Mucosa of stomach (tissue), 1 donor: ENCODE results near the gene SP4.

Experiments
- H3K27me3 ChIP-seq: one replicate; pipeline ENCODE4 v1.7.0; 2013; ENCODE audit warnings: mild to moderate bottlenecking, low read length; ENCODE audit not compliant: control insufficient read depth, insufficient read depth
- H3K36me3 ChIP-seq: one replicate; pipeline ENCODE4 v1.7.0; 2013; ENCODE audit warnings: low read length; ENCODE audit not compliant: control insufficient read depth, insufficient read depth
- H3K4me1 ChIP-seq: one replicate; pipeline ENCODE4 v1.7.0; 2013; ENCODE audit warnings: mild to moderate bottlenecking, low read length; ENCODE audit not compliant: control insufficient read depth, insufficient read depth
- H3K4me3 ChIP-seq: one replicate; pipeline ENCODE4 v1.7.0; 2013; ENCODE audit warnings: low read length
- H3K9ac ChIP-seq: one replicate; pipeline ENCODE4 v1.7.0; 2013; ENCODE audit warnings: mild to moderate bottlenecking, low read length, moderate library complexity
- H3K9me3 ChIP-seq: one replicate; pipeline ENCODE4 v1.7.0; 2013; ENCODE audit warnings: mild to moderate bottlenecking, low read length, moderate library complexity; ENCODE audit not compliant: control insufficient read depth
- donor health status: Pancreatic carcinoma.

Gene SP4

GRCh38 chr7:21538936-21539495 lies 111.1 kb downstream of the SP4 start:
- H3K36me3 ChIP-seq = no peaks in the 10 kb centered on the region
- no peak overlapping the region for H3K4me3 ChIP-seq
- H3K9me3 ChIP-seq = no peaks in the 10 kb centered on the region
- no peak overlapping the region for H3K9ac ChIP-seq
- H3K4me1 ChIP-seq = peaks cover 8% of the 10 kb centered on the region
- H3K27me3 ChIP-seq = peaks cover 24% of the 10 kb centered on the region

DNA sequence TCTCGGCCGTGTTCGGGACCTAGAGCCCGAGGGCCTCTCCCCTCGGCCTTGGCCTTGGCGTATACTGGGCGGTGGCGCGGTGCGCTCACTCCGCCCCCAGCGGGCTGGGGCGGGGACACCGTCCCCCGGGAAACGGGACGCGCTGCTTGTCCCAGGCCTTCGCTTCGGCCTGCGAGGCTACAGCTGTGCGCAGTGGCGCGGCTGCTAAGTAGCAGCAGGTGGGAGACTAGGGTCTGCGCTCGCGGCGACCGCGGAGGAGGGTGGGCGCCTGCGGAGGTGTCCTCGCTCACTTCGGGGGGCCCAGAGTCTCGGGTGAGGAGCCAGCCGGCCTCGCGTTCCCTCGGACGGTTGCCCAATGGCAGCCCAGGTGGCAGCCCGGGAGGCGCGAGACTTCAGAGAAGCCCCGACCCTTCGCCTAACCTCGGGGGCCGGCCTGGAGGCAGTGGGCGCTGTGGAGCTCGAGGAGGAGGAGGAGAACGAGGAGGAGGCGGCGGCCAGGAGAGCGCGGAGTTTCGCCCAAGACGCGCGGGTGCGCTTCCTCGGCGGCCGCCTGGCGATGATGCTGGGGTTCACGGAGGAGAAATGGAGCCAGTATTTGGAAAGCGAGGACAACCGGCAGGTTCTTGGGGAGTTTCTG lies 115.1 kb downstream of the SP4 start, which contains the start of gene DNAH11:
TSS of gene DNAH11 (plus strand) at position 149 of the 637 bp plus-strand sequence. CDS start at position 356, 207 bp downstream.
- Histone ChIP-seq H3K4me1 (peaks cover 8% of the 10 kb centered on the region), H3K9me3 (no peaks in the 10 kb centered on the region), H3K9ac (no peak within 1 kb of the TSS), H3K36me3 (no peaks in the 10 kb centered on the region), H3K4me3 (no peak within 1 kb of the TSS), H3K27me3 (peaks cover 31% of the 10 kb centered on the region)

GRCh38 chr7:21543528-21544302 lies 115.8 kb downstream of the SP4 start:
- Histone ChIP-seq H3K9me3 (no peaks in the 10 kb centered on the region), H3K4me1 (peaks cover 8% of the 10 kb centered on the region), H3K9ac (no peak overlapping the region), H3K27me3 (peaks cover 31% of the 10 kb centered on the region), H3K4me3 (no peak overlapping the region), H3K36me3 (no peaks in the 10 kb centered on the region)

- Histone ChIP-seq H3K36me3 (no peaks in the 10 kb centered on the region), H3K4me3 (no peak overlapping the region), H3K4me1 (peaks cover 8% of the 10 kb centered on the region), H3K9ac (no peak overlapping the region), H3K9me3 (no peaks in the 10 kb centered on the region), H3K27me3 (peaks cover 31% of the 10 kb centered on the region)
Observed at GRCh38 chr7:21544303-21544656, 116.4 kb downstream of the SP4 start.

DNA sequence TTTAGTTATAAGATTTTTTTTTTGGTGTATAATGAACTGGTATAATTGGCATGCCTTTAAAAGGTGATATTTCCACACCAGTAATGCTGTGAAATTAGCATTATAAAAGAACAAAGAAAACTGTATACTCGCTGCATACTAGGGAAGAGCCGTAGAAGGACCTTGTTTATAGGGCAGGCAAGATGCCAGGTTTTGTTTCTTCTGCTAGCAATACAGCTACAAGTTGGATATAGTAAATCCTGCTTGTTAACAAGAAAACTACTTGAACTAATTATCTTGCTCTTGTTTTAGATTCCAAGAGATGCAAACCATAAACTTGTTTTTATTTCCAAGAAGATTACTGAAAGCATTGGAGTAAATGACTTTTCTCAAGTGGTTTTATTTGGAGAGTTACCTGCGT lies 116.8 kb downstream of the SP4 start:
- Histone ChIP-seq H3K9ac (no peak overlapping the region), H3K9me3 (no peaks in the 10 kb centered on the region), H3K27me3 (peaks cover 31% of the 10 kb centered on the region), H3K4me1 (peaks cover 8% of the 10 kb centered on the region), H3K4me3 (no peak overlapping the region), H3K36me3 (no peaks in the 10 kb centered on the region)

GRCh38 chr7:21547501-21547900 lies 119.6 kb downstream of the SP4 start:
- peaks cover 23% of the 10 kb centered on the region for H3K27me3 ChIP-seq
- no peak overlapping the region for H3K4me3 ChIP-seq
- no peaks in the 10 kb centered on the region for H3K9me3 ChIP-seq
- no peaks in the 10 kb centered on the region for H3K36me3 ChIP-seq
- no peak overlapping the region for H3K9ac ChIP-seq
- H3K4me1 ChIP-seq = peaks cover 8% of the 10 kb centered on the region

GRCh38 chr7:21548491-21548890 lies 120.6 kb downstream of the SP4 start:
- peaks cover 13% of the 10 kb centered on the region for H3K27me3 ChIP-seq
- peaks cover 3% of the 10 kb centered on the region for H3K4me1 ChIP-seq
- no peaks in the 10 kb centered on the region for H3K36me3 ChIP-seq
- no peaks in the 10 kb centered on the region for H3K9me3 ChIP-seq
- H3K9ac ChIP-seq = no peak overlapping the region
- no peak overlapping the region for H3K4me3 ChIP-seq

- Histone ChIP-seq H3K27me3 (no peaks in the 10 kb centered on the region), H3K36me3 (no peaks in the 10 kb centered on the region), H3K9ac (no peak overlapping the region), H3K9me3 (no peaks in the 10 kb centered on the region), H3K4me3 (no peak overlapping the region), H3K4me1 (no peaks in the 10 kb centered on the region)
Observed at GRCh38 chr7:21550076-21550475, 122.2 kb downstream of the SP4 start.

DNA sequence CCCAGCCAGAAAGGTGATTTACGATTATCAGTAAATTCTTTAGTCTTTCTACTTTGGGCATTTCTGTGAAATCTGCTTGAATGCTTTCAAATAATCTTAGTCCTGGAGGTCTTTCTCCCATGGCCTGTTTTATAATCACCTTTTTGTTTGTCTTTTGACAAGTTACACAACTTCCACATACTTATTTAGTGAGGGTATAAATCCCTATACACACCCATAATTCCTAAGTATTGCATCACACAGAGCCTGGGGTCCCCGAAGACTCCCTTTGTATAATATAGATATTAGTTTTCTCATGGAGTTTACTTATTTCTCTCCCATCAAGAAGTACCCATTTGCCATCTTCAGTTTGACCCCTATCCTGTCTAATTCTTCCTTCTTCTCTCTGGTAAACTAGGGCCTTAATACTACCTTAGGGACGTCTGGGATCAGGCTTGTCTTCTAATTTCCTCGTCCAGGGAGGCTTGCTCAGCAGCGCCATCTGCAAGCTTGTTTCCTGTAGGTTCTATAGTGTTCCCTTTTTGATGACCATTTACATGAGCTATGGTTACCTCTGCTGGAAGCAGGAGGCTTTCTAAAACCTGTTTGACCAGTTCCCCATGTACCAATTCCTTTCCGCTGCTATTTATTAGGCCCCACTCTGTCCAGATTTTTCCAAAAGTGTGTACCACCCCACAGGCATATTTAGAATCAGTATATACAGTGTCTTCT lies 123.1 kb downstream of the SP4 start:
- H3K9me3 ChIP-seq = no peaks in the 10 kb centered on the region
- no peaks in the 10 kb centered on the region for H3K27me3 ChIP-seq
- H3K4me1 ChIP-seq = no peaks in the 10 kb centered on the region
- no peaks in the 10 kb centered on the region for H3K36me3 ChIP-seq
- H3K4me3 ChIP-seq = no peak overlapping the region
- H3K9ac ChIP-seq = no peak overlapping the region

DNA sequence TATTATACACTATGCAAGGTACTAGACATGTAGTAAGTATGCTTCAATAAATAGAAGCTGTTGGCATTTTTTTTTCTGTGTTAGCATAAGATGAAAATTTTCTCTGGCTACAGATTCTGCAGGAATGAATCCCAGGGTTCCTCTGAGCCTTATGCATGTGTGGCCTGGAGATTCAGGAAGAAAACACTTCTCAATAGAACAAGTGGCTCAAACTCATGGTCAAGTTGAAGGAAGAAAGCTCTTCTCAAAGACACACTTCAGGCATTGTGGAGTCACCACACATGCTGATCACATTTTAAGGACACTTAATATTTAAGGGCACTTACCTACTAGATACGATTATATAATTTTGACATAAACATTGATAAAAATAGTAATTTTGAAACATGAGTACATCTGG lies 134.5 kb downstream of the SP4 start:
- H3K4me3 ChIP-seq = no peak overlapping the region
- no peaks in the 10 kb centered on the region for H3K4me1 ChIP-seq
- H3K27me3 ChIP-seq = no peaks in the 10 kb centered on the region
- H3K36me3 ChIP-seq = no peaks in the 10 kb centered on the region
- no peaks in the 10 kb centered on the region for H3K9me3 ChIP-seq
- no peak overlapping the region for H3K9ac ChIP-seq
